DMS153 (cell line): ENCODE measurements around the gene BEND6.
"Not testable (repeated sequence)": the region's sequence is repeated elsewhere in the genome, so short reads cannot be mapped to it uniquely, and the experiment has no call there.

Experiments used
- DNase-seq: peaks from one replicate; lab custom pipeline; 2025; lab: John Stamatoyannopoulos, UW

Gene BEND6

DNA sequence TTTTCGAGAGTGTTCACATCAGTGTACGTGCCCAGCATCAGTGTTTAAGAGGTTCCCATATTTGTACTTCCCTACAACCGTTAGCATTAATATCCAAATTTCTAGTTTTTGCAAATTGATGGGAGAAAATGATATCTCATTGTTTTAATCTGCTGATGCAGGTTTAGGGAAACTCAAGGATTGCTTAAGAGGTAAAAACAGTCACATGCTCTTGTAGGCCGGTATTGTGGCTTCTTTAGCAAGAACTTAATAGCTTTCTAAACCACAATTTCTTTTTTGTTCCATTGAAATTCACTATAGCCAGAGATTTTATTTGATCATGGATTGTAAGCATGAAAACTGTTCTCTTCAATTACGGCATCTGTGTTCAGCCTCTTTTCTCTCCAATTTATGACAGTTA, 29.5 kb downstream of the BEND6 start:
- no peak for DNase-seq

DNA sequence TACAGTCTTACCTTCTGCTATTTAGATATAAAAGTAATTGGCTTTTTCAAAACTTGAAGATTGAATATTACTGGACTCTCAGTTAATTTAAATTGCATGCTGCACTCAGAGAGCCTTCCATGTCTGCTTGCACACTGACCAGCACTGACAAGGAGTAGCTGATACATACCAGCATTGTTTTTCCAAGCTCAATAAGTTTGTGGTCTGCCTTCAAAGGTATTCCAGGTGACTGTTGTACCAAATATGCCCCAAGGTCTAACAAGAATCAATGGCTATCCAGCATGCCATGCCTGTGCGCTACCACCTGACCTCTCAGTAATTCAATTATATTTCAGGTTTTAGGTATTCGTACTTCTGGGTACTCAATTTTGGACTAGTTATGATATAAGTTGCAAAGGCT, 30.0 kb downstream of the BEND6 start:
- DNase-seq = no peak

DNA sequence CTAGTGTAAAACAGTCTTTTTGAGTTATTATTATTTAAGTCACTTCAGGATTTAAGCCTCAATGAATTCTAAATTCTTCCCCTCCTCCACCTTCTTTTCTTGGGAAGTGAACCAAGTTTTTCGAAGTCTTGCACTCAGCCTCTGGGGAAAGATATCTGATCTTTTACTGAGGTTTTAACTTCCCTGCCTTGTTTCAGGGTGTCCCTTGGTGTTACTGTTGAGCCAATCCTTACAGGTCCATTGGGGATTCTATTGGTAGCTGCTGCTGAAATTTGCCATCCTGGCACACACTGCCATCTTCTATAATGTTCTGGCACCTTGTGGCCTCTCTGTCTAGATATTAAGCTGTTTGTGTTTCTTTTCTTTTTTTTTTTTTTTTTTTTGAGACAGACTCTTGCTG, 31.7 kb downstream of the BEND6 start:
- no peak for DNase-seq

DNA sequence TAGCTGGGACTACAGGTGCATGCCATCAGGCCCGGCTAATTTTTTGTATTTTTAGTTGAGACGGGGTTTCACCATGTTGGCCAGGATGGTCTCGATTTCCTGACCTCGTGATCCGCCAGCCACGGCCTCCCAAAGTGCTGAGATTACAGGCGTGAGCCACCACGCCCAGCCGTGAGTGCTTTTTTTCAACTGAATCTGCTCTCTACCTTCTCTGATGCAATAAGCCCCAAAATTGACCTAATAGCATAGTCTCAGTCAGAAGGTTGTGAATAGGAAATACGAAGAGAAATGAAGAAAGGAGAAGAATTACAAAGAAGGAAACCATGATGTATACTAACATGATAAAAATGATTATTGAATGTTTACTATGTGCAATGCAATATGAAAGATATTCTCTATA, 33.2 kb downstream of the BEND6 start:
- DNase-seq = no peak

DNA sequence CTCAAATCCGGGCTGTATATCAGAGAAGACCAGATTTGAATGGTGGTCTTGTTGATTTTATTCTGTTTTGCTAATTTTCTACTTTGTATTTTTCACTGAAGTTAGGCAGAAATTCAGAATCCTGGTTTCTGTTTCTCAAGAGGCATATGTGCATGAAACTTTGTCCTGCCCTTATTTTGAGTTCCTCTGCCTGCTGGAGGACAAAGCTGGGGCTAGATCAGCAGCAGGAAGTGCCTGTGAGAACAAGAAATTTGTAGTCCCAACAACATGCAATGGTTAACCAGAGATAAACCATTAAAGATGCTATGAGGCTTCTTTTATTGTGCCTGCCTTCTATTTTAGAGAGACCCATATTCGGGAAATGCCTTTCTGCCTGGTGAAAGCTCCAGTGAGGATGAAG, 37.1 kb downstream of the BEND6 start:
- DNase-seq = no peak

DNA sequence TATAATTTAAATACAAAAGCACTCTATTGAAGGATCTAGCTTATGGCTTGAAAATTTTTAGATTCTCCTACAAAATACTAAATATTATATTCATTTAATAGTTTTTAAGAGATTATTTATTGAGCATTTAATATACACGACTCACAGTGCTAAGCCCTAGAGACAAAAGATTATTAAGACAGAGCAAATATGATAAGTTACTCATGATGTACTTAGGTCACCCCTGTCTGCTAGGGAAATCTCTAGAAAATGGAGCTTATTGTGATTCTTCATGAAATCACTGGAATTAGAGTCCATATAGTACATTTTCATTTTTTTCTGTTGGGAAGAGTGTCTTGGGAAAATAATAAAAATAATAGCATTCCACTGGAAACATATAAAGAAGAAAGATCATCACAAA, 37.8 kb downstream of the BEND6 start:
- DNase-seq = no peak

DNA sequence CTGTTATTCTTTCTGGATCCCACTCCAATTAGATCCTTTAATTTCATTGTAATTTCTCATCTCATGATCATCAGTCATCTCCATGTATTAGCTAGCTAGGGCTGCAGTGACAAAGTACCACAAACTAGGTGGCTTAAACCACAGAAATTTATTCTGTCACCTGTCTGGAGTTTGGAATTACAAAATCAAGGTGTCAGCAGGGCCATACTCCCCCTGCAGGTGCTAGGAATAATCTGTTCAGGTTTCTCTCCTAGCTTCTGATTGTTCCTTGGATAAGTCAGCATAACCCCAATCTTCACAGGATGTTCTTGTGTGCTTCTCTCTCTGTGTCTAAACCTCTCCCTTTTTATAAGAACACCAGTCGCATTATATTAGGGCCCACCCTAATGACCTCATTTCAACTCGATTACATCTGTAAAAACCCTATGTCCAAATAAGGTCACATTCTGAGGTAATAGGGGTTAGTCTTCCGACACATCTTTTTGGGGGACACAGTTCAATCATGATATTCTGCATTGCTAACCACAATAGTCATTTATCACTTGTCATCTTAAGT, 40.5 kb downstream of the BEND6 start:
- DNase-seq = no peak

DNA sequence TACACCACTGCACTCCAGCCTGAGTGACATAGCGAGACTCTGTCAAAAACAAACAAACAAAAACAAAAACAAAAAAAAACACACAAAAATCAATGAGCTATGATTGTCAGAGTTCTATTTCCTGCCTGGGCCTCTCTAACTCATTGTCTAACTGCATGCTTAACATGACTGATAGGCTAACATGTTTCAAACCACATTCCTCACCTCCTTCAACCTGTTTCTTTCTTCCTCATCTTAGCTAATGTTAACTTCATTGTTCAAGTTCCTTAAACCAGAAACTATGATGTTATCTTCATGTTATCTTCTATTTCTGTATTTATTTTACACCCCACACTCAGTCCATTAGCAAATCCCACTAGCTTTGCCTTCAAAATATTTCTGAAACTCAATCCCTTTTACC, 41.5 kb downstream of the BEND6 start:
- DNase-seq = no peak

DNA sequence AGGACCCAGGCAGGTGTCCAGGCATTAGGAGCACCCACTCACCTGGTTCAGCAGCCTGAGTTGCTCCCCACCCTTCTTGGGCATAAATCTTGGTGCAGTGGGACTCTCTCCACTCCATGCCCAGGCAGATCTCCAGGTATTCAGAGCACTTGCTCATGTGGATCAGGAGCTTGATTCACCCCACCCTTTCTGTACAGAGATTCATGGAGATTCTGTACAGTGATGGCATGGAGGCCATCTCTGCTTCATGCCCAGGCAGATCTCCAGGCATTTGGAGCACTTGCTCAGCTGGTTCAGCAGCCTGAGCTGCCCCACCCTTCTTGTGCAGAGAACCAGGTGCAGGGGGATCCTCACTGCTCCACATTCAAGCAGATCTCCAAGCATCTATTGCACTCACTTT, 44.1 kb downstream of the BEND6 start:
- DNase-seq = no peak

DNA sequence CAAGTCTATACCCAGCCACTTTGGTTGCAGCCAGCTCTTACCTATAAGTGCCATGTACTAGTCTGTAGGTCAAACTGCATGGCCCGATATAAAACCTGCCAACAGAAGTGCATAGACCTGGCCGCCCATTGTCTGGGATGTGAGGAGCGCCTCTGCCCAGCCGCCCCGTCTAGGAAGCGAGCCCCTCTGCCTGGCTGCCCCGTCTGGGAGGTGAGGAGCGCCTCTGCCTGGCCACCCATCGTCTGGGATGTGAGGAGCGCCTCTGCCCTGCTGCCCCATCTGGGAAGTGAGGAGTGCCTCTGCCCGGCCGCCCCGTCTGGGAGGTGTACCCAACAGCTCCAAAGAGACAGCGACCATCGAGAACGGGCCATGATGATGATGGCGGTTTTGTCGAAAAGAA, 44.8 kb downstream of the BEND6 start:
- DNase-seq = not testable (repeated sequence)

DNA sequence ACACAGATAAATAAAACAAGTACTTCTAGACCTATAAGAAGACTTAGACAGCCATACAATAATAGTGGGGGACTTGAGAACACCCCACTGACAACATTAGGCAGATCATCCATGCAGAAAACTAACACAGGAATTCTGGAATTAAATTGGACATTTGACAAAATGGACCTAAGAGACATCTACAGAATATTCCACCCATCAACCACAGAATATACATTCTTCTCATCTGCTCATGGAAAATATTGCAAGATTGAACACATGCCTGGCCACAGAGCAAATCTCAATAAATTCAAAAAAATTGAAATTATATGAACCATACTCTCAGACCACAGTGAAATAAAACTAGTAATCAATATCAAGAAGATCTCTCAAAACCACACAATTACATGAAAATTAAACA, 47.3 kb downstream of the BEND6 start:
- DNase-seq = no peak

DNA sequence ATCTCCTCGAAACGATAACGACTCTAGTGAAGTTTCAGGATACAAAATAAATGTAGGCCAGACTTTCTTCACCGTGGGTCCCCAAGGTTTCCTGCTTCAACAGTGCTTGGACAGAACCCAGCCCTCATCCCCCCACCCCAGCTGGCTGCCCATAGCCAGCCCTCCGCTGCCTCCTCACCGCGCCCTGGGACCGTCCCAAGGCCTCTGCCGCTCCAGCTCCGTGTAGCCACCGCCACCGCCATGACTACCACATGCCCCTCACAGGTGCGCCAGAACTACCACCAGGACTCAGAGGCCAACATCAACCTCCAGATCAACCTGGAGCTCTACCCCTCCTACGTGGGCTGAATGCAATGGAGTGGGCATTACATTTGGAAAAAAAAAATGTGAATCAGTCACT, 49.4 kb downstream of the BEND6 start:
- DNase-seq = no peak

DNA sequence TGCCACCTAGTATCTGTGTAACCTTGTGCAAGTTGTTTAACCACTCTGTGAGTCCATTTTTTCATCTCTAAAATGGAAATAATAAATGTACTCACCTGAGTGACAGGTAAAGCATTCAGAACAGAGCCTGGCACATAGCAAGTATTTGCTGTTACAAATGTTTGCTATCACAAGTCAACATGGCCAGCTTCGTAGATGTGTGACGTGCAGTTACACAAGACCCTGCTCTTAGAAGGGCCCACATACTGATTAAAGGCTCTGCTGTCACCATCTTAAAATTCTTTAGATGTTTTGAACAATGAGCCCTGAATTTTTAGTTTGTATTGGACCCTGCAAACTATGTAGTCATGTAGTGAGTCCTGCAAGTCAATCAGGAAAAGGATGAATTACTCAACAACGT, 51.2 kb downstream of the BEND6 start:
- DNase-seq = no peak

DNA sequence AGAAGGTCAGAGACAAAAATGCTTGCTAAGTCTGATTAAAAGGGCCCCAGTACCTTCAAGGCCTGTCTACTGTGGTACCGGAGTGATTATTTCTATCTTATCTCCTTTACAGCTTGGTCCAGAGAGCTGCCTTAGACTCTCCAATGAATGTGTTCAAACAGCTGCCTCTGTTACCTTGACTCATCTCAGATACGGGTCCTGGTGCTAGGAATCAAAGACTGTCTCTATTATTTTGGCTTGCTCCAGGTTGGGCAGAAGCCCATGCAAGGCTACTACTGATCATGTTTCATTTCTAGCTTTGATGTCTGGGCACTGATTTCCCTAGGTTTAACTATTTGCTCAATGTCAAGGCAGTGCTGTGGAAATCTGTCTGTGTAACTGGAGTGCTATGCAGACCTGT, 53.2 kb downstream of the BEND6 start:
- not testable (repeated sequence) for DNase-seq

DNA sequence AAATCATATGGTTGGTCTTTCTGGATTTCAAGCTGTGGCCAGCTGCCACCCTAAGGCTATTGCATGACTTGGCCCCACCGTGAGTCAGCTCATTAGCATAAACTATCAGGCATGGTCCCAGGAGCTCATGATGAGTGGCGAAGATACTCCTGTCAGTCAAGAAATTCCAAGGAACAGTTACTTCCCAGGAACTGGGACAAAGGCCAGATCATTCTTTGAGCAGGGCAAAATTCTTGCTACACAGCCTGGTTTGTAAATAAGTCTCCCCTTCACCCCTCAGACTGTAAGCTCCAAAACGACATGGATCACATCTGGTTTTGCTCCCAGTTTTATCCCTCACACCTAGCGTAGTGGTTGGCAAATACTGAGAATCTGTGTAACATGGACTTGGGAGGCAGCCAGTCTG, 58.6 kb downstream of the BEND6 start:
- no peak for DNase-seq

DNA sequence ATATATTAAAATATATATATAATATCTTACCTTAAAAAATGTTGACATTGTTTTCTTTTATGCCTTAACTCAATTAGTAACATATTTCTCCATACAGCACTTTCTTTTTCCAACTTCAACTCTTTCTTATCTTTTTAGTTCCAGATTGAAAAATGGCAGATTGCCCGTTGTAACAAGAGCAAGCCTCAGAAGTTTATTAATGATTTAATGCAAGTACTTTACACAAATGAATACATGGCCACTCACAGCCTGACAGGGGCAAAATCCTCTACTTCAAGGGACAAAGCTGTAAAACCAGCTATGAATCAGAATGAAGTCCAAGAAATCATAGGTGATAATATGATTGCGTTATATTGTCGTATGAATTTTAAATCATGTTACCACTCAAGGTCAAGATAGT, 62.2 kb downstream of the BEND6 start:
- no peak for DNase-seq

DNA sequence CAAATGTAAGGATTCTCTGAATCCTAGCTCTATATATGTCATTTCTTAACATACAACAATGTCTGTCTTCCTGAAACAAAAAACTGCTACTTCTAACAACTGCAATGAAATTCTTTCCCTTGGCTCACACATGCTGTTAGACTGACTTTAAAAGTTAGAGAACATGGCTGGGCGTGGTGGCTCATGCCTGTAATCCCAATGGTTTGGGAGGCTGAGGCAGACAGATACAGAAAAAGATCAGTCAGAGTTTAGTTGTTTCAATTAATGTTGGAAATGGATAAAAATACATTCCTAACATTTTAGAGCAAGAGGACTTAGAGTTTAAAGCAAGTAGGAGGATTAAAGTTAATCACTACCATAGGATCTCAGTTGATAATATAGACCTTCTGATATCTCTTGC, 62.9 kb downstream of the BEND6 start:
- no peak for DNase-seq

DNA sequence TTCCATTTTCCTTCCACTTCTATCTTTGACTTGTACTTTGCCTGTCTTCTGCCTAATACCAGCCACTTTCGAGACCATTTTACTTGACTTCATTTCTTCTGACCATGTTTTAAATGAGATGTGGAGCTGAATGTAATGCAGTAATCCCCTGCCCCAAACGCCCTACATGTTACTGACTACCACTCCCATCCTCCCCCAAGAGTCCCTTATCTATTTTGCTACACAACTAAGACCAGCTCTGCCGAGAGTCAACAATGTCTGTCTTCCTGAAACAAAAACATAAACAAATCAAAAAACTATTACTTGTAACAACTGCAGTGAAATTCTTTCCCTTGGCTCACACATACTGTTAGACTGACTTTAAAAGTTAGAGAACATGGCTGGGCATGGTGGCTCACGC, 64.5 kb downstream of the BEND6 start:
- no peak for DNase-seq

DNA sequence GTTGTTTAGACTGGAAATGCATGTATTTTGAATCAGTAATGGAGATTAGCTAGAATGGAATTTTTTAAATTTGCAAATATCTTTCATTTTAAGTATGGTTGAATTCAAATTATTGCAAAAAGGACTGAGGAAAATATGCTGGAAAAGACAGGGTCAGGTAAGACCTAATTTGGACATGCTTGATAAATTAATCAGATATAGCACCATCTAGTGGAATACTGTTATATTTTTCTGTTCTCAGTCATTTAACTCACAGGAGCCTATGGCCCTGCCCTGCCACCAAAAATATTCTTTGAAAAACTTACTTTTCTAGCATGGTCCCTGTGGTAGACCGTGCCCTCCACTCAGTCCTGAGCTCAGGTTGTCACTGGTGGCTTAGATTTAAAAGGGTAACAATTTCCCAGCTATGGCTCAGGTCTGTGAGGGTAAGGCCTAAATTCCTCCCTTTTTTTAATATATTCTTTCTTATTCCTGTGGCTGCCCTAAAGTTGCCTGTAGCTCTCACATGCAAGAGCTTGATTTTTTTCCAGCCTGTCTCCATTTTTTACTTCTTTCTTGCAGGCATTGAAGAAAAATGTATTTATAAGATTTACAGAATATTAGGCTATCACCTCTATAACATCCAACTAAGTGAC, 66.3 kb downstream of the BEND6 start:
- DNase-seq = peak; percentile 29

DNA sequence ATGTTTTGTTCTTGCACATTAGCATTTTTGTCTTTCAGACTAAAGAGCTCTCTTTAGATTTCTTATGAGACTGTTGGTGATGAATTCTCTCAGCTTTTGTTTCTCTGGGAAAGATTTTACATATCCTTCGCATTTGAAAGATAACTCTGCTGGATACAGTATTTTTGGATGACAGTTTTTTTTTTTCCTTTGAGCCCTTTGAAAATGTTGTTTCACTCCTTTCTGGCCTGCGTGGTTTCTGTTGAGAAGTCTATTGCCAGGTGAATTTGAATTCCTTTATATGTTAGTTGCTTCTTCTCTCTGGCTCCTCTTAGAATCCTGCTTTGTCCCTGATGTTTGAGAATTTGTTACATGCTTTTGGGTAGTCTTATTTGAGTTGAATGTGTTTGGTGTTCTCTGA, 69.4 kb downstream of the BEND6 start:
- DNase-seq = no peak

DNA sequence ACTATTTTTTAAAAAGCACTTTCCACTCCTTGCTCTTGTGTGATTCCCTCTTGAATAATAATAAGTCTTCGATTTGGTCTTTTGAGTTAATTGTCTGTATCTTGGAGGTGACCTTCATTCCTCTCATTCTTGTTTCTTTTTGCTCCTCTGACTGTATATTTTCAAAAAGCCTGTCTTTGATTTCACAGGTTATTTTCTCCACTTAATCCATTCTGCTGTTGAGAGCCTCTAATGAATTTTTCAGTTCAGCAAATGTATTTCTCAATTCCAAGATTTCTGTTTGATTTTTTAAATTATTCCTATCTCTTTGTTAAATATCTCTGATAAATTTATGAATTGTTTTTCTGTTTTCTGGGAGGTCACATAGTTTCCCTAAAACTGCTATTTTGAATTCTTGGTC, 69.9 kb downstream of the BEND6 start:
- no peak for DNase-seq

DNA sequence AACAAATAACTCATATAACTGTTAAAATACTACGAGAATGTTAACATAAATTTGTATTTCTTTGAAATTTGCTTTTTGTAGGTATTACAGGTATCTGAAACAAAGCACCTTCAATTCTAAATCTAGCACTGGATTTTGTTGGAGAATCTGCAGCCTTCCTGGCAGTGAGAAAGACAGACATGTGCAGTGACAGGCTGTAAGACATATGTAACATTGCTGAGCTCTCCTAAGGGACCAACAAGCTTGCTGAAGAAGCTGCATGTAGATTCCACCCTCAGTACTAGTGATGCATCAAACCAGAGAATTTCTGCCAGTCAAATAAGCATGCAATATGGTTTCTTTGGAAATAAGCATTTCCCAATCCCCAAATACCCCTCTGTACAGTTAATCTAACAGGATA, 71.1 kb downstream of the BEND6 start:
- DNase-seq = no peak

DNA sequence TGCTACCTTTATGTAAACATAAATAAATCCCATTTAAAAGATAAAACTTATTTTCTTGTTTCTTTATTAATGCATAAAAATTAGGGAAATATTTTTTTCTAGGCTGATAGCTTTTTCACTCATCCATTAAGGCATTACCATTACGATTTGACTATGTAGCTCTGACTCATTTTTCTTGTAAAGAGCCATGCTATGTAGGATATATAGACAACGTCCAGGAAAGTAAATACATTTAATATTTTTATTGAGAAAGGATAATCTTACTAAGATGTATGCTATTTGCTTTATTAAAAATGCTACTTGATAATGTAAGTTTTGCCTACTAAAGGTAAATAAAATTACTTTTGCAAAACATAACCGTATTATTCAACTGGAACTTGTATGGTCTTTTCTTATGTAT, 72.4 kb downstream of the BEND6 start:
- no peak for DNase-seq

DNA sequence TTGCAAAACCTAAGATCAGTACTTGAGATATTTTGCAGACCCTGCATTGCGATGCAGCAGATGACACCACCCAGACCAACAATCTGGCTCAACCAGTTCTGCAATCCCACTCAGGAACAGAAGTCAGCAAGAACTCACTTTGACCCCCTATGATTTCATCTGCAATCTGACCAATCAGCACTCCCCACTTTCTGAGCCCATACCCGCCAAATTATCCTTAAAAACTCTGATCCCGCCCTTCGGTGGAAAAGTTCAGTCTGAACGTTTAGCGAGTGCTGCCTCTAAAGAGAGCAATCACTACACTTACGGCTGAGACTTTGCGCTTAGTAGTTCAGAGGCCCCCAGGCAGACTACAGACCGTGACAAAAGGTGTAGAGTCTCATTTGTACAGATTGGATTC, 74.3 kb downstream of the BEND6 start:
- no peak for DNase-seq

DNA sequence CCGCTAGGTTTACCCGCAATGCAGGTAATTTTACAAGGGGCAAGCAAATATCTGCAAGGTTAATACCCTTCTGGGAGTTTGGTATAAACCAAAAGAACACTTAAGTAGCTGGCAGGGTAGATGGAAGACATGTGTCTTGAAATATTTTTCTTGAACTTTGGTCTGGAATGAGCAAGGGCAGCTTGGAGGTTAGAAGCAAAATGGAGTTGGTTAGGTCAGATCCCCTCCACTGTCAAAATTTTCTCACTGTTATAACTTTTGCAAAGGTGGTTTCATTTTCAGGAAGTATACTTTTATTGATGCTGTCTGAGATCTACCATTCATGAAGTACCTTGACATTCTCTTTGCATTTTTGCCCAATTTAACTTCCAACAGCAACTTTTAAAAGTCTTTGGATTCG, 78.3 kb downstream of the BEND6 start:
- DNase-seq = no peak
